VCaP (cell line): ENCODE results near the gene RET.

Source experiments
- H3K27ac ChIP-seq: fragments of 450-650 bp; 2 replicates; pipeline ENCODE4 v1.5.1; 2017
- TF ChIP-seq, protein P1 (sequence below): fragments of 450-650 bp; conservative IDR thresholded peaks from 2 replicates; pipeline ENCODE4 v1.5.1; 2017; ENCODE audit warnings: mild to moderate bottlenecking, moderate library complexity

Gene RET

DNA sequence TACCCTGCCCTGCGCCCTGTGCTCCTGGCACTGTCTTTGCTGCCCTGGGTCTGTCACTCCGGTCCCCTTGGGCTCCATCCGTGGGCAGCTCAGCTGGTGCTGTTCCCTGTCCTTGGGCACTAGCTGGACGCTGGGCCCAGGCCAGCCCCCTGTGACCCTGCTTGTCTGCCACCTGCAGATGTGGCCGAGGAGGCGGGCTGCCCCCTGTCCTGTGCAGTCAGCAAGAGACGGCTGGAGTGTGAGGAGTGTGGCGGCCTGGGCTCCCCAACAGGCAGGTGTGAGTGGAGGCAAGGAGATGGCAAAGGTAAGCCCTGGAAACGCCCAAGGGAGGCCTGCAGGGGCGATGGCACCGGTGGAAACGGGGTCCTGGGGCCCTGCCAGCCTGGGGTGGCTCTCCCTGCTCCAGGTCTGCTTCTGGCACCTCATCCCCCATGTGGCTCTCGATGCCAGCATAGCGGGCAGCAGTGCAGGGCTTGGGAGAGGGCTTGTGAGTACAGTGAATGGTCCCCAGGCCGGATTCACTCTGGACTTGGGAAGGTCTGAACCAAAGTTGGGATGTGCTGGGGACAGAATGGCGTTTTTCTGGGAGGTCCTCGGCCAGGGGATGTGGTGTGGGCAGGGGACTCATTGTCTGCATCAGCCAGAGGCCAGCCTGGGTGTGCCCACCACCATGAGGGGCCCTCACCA lies 35.2 kb downstream of the RET start:
- TF ChIP-seq, protein P1, sequence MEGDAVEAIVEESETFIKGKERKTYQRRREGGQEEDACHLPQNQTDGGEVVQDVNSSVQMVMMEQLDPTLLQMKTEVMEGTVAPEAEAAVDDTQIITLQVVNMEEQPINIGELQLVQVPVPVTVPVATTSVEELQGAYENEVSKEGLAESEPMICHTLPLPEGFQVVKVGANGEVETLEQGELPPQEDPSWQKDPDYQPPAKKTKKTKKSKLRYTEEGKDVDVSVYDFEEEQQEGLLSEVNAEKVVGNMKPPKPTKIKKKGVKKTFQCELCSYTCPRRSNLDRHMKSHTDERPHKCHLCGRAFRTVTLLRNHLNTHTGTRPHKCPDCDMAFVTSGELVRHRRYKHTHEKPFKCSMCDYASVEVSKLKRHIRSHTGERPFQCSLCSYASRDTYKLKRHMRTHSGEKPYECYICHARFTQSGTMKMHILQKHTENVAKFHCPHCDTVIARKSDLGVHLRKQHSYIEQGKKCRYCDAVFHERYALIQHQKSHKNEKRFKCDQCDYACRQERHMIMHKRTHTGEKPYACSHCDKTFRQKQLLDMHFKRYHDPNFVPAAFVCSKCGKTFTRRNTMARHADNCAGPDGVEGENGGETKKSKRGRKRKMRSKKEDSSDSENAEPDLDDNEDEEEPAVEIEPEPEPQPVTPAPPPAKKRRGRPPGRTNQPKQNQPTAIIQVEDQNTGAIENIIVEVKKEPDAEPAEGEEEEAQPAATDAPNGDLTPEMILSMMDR, result no peak
- H3K27ac ChIP-seq, result no peak overlapping the region

DNA sequence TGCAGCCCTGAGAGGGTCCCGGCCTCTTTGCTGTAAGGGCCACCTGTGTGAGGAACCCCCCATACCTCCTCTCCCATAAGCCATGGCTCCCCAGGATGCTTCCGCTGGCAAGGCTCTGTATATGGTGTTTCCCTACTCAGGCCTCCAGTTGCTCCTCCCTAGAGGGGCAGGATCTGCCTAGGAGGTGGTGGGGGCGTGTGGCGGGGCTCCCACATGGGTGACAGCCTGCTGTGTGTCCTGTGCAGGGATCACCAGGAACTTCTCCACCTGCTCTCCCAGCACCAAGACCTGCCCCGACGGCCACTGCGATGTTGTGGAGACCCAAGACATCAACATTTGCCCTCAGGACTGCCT lies 35.7 kb downstream of the RET start:
- TF ChIP-seq, protein P1, result no peak
- H3K27ac ChIP-seq, result no peak overlapping the region

DNA sequence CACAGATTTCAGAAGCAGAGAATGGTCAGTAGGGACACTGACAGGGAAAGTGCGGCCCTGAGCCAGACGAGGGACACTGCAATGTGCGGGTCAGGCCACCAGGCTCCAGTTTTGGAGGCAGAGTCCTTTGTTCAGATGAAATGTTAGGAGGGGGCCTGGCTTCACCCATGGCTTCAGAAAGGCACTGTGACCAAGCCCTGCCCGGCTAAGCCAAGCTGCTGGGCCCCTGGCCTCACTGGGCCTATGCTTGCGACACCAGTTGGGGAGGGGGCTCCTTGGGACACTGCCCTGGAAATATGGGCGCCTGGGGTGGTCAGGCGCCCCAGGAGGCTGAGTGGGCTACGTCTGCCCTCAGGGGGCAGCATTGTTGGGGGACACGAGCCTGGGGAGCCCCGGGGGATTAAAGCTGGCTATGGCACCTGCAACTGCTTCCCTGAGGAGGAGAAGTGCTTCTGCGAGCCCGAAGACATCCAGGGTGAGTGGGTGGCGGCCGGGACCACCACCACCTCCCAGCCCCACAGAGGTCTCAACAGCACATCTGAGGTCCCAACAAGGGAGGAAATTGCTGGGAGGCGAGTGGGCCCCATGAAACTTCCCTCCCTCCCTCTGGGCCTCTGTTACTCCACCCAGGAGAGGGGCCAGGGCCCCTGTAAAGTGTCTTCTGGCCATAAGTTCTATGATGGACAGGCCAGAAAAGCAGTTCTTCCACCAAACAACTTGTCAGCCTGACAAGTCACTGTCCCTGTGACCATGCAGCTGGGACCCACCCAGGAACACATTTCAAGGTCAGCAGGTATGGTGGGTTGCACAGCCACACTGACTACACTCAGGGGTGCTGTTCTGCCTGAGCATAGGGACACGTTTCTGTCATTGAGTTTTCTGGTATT lies 36.6 kb downstream of the RET start:
- no peak overlapping the region for H3K27ac ChIP-seq
- TF ChIP-seq, protein P1, result no peak

DNA sequence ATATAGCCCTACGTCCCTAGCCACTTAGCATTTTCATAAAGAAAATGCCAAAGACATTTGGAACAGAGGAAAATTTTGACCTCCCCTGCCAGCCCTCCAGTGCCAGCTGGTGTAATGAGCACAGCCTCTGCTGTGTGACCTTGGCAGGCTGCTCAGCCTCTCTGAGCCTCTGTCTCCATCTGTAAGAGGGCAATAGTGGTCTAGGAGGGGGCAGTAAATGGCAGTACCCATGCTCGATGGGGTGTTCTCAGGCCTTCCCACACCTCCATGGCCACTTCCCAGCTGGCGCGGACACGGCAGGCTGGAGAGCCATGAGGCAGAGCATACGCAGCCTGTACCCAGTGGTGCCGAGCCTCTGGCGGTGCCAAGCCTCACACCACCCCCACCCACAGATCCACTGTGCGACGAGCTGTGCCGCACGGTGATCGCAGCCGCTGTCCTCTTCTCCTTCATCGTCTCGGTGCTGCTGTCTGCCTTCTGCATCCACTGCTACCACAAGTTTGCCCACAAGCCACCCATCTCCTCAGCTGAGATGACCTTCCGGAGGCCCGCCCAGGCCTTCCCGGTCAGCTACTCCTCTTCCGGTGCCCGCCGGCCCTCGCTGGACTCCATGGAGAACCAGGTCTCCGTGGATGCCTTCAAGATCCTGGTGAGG lies 37.3 kb downstream of the RET start:
- TF ChIP-seq, protein P1, result no peak
- no peak overlapping the region for H3K27ac ChIP-seq

DNA sequence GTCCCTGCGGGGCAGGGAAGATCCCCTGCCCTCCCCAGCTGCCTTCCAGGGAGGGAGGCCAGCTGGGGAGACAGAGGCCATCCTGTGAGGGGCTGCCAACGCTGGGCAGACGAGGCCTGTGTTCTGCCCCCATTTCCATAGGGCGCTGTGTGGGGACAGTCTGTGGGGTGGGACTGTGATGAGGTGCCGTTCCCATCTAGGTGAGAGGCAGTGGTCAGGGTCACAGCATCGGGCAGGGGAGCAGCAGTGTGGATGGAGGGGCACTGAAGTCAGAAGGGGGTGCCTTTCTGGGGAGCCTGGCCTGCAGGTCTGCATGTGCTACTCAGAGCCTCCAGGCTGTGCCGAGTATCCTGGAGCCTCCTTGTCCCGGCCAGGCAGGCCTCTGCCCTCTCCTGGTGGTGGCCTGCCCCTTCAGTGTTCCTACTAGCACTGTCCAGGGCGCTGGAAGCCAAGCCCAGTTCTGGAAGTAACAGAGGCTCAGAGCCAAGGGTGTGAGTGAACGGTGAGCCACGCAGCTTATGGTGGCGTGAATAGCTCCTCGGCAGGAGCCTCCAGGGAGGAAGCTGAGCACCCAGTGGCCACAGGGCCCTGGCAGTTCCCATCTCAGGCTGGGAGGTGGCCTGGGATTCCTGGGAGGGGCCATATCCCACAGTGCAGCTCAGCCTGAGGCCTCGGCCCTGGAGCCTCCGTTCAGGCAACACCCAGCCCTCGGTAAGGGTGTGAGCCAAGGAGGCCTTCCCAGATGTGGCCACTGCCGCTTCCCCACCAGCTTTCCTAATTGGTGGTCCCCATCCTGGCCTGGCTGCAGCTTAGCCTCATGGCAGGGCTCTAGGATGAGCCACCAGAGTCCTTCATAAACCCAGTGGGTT lies 38.1 kb downstream of the RET start:
- TF ChIP-seq, protein P1, result no peak
- no peak overlapping the region for H3K27ac ChIP-seq

DNA sequence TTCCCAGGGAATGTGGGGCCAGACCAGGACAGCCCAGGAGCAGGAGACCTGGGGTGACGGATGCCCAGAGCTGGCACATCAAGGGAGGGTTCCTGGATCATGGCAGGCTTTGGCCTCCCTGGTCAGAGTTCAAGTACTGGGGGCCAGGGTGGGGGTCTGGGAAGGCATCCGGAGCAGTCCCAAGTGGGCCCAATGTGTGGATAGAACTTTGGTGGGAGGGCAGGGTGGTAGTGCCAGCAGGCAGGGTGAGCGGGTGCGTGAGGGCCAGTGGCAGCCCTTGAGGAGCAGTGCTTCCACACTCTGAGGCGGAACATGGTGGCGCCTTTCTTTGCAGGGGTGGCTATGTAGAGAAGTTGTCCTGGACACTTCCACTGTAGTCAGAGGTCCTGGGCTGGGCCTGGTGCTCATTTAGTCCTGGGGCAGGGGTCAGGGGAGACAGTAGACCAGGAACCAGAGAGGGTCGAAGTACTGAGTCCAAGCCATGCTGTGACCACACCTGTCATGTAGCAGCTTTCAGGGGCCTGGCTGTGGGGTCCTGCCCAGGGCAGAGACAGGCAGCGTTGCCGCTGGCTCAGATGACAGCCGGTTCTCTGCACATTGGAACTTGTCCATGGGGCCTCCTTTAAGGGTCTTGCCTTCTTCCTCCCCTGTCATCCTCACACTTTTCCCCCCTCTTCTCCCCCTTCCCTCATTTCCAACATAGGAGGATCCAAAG lies 39.2 kb downstream of the RET start:
- no peak overlapping the region for H3K27ac ChIP-seq
- TF ChIP-seq, protein P1, result no peak
